Glomerular visceral epithelial cell (primary cell): ENCODE data around the gene RFC4.

Source experiments
- DNase-seq: peaks from one replicate; pipeline ENCODE4 v3.0.0-alpha.2; 2016; ENCODE audit errors: extremely low spot score

Gene RFC4

DNA sequence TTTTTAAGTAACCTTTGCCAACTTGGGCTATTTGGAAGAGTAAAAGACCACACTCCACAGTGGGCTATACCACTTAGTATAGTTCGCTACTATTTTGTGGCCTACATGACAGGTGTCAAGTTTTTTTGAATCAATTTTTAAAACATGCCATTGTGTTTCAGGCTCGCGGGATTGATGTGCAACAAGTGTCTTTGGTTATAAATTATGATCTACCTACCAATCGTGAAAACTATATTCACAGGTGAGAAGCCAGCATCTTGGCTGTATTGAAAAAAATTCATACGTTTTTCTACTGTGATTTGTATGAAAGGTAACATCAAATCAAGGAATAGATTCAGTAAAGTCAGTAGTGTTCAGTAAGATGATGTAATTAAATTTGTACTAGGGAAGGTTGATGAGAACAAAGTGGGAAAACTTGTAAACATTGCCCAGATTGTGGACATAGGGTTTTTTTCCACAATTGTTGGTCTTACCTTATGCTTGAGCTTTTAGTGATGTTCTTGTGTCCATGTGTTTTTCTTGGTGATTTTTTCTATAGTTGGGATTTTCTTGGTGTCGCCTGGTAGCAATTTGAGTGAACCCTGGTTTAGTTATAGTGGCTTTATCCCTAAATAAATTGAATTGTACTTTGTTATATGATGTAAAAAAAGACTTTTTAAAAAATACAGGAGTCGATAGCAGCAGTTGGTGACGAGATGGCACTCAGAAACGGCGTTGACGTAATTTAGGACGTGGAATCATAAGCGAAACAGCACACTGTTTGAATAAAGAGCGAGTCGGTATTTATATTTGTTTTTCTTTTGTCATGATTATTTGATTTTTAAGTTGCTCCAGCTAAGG is 18.4 kb downstream of the RFC4 start:
- DNase-seq: no peak

DNA sequence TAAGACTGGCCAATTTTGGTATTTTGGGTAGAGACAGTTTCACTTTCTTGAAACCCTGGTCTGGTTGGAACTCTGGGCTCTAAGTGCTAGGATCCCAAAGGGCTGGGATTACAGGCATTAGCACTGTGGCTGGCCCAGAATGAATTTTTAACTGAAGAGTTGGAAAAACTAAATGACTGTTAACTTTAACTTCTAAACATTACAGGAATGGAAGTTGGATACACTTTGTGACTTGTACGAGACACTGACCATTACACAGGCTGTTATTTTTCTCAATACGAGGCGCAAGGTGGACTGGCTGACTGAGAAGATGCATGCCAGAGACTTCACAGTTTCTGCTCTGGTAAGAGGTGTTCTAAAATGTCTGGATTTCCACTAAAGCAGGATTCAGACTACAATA is 19.4 kb downstream of the RFC4 start:
- DNase-seq: no peak

DNA sequence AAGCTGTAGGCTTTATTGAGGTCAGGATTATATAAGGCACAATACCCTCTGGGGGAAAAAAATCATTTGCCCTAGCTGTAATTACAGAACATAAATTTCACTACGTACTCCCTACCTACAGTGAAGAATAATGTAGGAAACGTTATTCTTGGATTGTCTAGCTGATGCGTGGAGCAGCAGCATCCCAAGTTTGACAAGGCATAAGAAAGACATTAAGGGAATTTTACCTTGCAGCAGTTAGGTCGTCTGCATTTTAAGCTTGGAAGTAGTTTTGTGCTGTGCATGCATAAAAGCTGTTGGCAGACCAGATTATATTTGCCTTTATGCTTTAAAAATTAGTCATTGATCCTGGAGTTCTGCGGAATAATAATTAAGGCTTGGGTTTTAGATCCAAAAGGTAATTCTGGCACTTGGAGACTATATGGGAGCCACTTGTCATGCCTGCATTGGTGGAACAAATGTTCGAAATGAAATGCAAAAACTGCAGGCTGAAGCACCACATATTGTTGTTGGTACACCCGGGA is 20.7 kb downstream of the RFC4 start:
- DNase-seq: no peak

DNA sequence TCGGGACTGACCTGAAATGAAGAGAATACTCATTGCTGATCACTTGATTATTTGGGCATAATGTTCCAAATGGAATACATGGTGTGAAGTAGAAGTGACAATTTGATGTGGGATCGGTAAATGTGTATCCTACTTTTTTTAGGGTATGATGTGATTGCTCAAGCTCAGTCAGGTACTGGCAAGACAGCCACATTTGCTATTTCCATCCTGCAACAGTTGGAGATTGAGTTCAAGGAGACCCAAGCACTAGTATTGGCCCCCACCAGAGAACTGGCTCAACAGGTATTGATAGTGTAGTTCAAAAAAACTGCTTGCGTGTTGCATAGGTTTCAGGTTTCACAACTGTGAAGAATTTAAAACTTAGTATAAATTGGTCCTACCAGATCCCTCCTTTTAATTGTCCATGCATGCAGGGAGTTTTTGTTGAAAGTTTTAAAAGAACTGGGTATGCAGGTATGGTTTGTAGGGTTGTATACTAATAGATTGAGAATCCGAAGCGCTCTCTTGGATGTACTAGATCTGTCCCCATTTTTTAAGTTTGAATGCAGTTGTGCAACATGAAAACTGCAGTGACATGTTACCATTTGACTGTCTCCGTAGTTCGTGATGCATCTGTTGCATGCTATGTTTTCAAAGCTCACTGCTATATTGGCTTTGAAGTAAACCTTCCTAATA is 21.3 kb downstream of the RFC4 start:
- no peak for DNase-seq

DNA sequence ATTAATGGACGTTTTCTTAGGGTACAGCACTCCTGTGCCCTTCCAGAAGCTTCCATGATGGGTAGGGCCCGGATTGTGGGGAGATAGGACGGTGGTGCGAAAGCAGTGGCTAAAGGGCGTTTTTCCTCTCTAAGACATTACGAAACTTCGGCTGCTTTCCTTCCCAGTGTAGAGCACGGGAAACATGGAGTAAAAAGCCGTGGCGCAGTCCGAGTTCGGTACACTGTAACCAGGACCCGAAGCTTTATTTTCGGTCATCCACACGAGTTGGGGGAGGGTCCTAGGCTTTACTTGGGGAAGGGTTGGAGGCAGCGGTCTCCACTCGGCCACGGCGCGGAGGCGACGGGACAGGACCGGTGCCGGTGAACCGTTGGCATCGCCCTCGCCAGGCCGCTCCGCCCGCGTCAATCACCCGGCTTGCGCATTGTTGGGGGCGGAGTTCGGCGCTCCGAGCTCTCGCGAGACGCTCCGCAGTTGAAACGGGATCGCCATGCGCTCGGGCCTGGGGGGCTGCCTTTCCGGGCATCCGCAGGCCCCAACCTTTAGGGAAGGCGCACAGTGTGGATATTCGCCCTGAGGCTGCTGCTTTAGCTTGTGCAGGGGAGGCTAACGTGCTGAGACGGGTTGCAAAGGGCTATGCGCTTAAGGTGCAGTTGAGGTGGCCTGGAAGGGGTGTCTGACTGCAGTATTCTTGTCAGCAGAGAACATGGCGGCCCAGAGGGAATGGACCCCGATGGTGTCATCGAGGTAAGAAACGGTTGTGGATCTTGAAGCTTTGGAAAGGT is 22.4 kb downstream of the RFC4 start:
- DNase-seq: peak; percentile 75

DNA sequence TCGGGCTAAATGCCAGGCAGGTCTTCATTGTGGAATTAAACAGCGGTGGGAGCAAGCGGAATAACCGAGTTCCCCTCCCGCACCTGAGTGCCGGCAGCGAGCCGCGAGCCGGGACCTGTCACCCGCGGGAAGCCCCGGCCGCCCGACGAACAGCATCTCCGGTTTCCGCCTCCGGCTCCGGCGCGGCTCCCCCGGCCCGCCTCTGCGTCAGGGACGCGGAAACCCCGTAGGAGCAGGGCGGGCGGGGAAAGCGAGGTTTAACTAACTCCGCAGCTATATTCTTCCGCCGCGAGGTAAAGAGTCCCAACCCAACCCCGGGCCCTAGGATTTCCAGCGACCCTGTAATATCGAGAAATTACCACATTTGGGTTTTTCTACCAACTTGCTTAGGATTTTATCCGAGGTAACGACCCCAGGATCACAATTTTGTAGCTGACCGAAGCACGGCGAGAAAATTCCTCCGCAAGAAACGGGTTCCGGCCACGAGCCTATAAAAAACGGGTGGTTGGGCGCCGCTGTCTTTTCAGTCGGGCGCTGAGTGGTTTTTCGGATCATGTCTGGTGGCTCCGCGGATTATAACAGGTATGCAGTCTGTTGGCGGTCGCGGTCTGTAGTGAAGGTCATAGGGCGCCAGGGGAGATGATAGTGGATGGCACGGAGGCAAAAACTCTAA is 23.1 kb downstream of the RFC4 start, which contains the start of gene EIF4A2:
Gene EIF4A2, plus strand, starts transcription at position 520 of the 673 bp plus-strand sequence. Its CDS starts 34 bp downstream, at position 554.
- peak; percentile 87 for DNase-seq

DNA sequence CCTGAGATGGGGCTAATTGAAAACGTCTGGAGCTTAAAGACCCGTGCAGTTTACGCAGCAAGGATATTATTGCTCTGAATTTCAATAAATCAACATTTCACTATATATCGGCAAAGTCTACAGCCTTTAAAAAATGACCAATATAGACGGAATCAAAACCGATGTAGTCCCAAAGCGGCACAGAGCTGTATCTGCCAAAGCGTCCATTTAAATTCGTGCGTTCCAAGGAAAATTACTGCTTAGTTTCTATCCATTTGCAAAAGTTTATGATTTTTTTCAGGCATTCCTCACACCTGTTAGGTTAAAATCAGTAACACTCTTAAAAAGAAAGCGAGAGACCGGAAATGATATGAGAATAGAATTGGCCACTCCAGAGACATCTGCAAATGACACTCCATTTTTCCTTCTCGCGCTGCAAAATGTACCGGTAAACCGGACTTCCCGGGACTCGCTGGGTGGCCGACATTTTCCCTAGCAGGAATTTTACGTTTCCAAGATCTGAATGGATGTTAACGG is 23.7 kb downstream of the RFC4 start:
- no peak for DNase-seq

DNA sequence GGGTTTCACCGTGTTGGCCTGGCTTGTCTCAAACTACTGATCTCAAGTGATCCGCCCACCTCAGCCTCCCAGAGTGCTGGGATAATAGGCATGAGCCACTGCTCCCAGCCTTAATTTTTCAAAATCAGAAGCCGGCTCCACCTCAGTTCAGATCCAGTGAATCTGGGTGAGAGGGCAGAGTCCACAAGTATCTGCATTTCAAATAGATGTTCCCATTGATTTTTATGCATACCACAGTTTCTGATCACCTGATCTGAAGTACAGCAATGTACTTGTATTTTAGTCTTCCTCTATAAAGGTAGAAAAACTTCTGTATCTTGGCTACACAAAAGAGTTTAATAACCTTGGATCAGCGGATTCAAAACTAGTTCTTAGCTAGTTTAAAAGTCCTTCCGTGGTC is 27.1 kb downstream of the RFC4 start:
- no peak for DNase-seq

DNA sequence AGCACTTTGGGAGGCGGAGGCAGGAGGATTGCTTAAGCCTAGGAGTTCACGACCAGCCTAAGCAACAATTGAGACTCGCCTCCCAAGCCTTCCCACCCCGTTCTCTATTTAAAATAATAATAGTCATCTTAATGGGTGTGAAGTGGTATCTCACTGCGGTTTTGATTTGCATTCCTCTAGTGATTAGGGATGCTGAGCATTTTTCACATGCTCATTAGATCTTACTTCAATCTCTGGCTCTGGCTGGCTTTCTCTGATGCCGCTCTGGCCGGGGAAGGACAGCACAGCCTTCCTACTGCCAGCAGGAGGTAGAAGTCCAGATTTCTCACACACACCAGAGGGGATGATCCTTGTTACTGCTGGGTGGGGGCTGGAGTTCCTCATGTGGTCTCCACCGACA is 30.3 kb downstream of the RFC4 start:
- DNase-seq: no peak

DNA sequence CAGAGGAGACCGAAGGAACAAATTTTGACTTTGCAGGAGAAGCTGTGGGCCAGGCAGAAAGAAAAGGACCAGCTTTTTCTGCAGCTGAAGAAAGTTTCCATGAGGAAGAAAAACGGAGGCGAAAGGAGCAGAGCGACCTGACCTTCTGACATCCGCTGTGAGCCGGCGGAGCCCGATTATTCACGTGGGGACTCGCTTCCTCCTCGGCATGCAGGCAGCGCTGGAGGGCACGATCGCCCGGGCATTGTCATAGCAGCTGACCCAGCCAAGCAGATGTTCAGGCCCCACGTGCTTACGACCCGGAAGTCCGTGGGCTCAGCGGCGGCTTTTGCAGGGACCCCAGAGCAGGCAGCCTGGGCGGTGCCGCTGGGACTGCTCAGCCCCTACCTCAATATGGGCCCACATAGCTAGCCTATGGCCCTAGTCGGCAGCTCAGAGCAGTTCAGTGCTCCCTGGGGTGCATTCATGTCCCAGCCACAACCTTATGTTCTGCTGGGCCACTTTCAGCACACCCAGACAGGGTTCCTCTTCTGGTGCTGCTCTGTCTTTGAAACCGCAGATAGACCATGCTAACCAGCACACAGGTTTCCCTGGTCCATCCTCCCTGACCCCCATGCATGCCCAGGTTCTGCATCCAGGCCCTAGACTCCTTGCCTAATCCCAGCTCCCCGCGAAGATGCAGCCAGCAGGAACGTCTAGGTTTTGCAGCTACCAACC is 33.4 kb downstream of the RFC4 start:
- DNase-seq: no peak

DNA sequence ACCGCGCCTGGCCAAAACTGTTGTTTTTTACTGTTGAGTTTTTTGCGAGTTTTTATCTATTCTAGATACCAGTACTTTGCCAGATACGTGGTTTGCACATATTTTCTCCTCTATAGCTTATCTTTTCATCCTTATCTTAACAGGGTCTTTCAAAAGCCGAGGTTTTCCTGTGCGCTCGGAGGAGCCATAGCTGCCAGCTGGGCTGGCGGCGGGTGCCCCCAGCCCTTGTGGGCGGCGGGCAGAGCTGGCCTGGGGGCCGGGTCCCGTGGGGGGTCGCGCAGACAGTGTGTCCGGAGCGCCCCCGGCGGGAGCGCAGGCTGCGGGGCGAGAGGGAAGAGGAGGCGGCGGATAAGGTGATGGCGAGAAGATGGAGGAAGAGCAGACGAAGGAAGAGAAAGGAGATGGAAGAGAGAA is 34.0 kb downstream of the RFC4 start:
- no peak for DNase-seq

DNA sequence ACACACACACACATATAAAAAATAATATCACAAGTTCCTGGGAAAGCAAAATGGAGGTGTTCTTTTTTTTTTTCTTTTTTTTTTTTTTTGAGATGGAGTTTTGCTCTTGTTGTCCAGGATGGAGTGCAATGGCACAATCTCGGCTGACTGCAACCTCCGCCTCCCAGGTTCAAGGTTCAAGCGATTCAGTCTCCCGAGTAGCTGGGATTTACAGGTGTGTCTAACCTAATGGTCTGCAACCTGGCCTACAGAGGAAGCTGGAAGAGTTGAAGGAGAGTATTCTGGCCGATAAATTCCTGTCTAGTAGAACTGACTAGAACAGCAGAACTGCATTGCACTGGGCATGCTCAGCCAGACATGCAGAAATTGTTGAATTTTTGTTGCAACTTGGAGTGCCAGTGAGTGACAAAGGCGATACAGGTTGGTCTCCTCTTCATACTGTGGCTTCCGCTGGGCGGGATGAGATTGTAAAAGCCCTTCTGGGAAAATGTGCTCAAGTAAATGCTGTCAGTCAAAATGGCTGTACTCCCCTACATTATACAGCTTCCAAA is 45.3 kb downstream of the RFC4 start:
- DNase-seq: no peak

DNA sequence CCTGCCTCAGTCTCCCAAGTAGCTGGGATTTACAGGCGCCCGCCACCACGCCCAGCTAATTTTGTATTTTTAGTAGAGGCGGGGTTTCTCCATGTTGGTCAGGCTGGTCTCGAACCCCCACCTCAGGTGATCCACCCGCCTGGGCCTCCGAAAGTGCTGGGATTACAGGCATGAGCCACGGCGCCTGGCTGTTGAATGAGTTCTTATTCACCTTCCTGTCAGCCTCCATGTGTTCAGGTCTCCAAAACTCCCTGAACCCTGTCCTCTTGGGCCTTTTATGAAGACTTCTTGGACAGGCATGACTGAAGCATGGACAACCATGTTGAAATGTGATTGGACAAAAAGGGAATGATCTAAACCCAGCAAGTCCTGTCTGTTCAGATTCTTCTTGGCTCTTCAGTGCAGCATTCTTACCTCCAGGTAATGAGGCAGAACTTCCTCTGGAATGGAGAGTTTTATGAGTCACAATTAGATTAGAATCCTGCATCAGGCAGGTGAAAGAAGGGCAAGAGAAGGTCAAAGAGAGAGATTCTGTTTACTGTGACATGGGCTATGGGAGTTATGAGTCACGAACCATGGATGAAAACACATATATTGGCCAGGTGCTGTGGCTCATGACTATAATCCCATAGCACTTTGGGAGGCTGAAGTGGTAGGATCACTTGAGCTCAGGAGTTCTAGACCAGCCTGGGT is 46.0 kb downstream of the RFC4 start:
- DNase-seq: peak; percentile 6

DNA sequence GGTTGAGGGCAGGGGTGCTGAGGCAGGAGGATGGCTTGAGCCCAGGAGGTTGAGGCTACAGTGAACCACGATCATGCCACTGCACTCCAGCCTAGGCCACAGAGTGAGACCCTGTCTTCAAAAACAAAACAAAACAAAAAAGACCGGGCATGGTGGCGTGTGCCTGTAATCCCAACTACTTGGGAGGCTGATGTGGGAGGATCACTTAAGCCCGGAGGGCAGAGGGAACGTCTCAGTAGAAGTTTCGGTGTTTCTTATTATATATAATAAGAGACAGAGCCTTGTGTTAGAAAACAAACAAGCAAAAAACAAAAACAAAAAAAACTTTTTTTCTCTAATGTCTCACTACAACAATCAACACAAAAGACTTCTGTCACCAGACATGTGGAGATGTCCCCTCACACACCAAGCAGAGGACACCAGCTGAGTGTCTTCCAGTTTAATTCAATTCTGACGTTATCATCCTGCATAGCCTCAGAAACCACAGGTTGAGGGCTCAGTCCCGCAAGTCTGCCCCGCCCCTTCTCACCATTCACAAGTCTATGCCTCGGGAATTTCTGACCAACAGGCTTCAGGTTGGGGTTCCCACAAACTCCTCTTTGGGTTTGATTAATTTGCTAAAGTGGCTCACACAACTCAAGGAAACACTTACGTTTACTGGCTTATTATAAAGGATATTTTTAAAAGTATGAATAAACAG is 46.9 kb downstream of the RFC4 start:
- DNase-seq: no peak

DNA sequence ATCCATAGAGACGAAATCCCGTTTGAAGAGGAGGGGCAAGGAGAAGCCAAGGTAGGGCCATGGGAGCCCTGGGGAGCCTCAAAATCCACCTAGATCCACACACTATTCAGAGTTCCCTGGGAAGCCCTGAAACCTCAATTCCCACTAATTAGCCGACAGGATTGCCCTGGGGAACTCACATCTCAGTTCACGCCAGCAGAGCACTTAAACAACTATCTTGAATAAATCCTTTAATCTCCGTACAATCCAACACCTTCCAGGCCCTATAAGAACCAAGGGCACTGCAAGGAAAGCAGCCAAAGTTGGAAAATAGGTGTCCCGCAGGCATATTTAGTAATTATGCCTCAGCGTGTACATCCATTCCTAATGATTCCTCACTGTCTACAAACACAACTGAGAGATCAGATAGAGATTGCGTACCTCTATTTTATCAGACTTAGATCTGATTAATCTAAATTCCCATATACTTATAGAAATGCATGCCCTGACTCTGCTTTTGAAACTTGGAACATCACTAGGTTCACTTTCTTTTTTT is 48.5 kb downstream of the RFC4 start:
- no peak for DNase-seq

DNA sequence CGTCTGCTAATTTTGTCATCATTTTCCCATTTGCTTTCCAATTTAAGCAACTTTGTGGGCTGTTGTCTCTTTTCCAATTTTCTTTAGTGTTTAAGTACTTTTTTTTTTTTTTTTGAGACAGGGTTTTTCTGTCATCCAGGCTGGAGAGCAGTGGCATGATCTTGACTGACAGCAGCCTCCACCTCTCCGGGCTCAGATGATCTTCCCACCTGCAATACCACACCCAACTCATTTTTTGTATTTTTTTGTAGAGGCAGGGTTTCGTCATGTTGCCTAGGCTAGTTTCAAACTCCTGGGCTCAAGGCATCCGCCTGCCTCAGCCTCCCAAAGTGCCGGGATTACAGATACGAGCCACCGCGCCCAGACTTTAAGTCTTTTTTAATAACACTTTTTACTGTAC is 49.1 kb downstream of the RFC4 start:
- DNase-seq: no peak

DNA sequence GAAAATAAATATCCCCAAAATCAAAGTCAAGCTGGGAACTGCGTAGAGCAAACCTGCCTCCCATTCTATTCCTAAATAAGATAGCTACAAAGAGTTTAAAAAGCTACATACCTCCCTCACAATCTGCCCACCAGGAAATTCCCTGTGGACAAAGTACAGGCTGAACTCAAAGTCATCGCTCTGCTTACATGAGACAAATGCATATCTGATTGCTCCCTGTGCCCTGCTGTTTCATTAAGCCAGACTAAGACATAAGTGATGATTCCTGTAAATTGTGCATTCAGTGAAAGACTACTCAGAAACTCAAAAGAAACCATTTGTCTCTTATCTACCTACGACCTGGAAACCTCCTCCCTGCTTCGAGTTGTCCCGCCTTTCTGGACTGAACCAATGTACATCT is 51.4 kb downstream of the RFC4 start:
- DNase-seq: no peak

DNA sequence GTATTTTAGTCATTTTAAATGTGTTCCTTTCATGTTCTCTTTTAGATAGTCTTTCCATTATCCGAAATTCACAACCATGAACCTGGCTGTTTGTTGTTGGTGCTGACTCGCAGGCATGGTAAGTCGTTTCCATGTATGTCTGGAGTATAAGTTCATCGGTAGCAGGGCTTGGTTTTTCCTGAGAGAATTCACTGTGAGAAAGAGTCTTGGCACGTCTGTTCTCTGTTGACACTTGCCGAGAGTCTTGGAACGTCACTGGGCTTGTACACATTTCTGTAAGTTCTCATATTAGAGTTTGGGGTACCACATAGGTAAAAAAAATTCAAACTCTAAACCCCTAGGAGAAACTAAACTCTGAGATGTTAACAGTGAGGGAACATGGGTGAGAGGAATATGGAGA is 52.3 kb downstream of the RFC4 start:
- no peak for DNase-seq

DNA sequence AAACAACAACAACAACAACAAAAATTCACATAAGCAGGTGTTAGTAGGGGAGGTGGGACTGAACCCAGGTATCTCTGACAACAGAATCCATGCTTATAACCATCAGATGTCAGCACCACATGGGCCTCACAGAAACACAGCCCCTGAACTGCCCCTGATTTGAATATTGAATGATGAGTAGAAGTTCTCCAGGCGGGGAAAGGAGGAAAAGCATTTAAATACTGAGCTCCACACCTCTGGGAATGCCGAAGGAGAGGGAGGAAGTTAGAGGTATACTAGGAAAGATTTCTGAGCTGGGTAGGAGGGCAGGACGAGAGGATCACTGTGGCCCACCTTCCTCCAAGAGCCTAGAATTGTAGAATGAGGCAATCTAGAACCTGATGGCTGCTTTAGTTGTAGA is 54.8 kb downstream of the RFC4 start:
- no peak for DNase-seq
